ENCODE data around the gene FAM107B.

GRCh38 chr10:14613588-14613920 lies 161.1 kb downstream of the FAM107B start:
- TF ChIP-seq CTCF (IDR thresholded peaks at IDR 0.05; ENCODE audit: poor library complexity) (no peak), EZH2 (IDR thresholded peaks at IDR 0.05; ENCODE audit: borderline replicate concordance) (no peak), EZH2phosphoT487 (IDR thresholded peaks at IDR 0.05; ENCODE audit: low read depth, severe bottlenecking, unreplicated experiment) (no peak)

All from hepatocyte (in vitro differentiated cells).